Tibial nerve (tissue), 4 donors: ENCODE data around the gene DROSHA.

Experiments used
- CTCF ChIP-seq, 5 experiments: fragments of 200-600 bp in 3 of 5; fragments of 450-650 bp in 2 of 5; sonication (generic) in 3 of 5; IDR thresholded peaks; one replicate each; pipeline ENCODE4 v1.5.1; 2016 to 2019; ENCODE audit warnings: antibody characterized with exemption in 5 of 5, mild to moderate bottlenecking in 3 of 5, moderate library complexity in 2 of 5
- EP300 ChIP-seq, 2 donors: sonication (generic); formaldehyde crosslinking; IDR thresholded peaks; one replicate each; pipeline ENCODE4 v1.6.1; 2017; ENCODE audit warnings: antibody characterized with exemption in 2 of 2, mild to moderate bottlenecking in 1 of 2
- POLR2A ChIP-seq, 2 donors: fragments of 450-650 bp; IDR thresholded peaks; one replicate each; pipeline ENCODE4 v1.6.1; 2017; ENCODE audit warnings: antibody characterized with exemption in 2 of 2, mild to moderate bottlenecking in 2 of 2, moderate library complexity in 2 of 2

- no peak for TF ChIP-seq CTCF (IDR thresholded peaks at IDR 0.05)
- TF ChIP-seq POLR2A (IDR thresholded peaks at IDR 0.05): no peak
- no peak for TF ChIP-seq EP300 (IDR thresholded peaks at IDR 0.05)
Measured at GRCh38 chr5:31561946-31562345, 30.1 kb upstream of the DROSHA start.
